Left ventricle myocardium inferior (tissue), 1 donor: ENCODE results near the gene HNRNPH3. TPM values are rescaled to one million over a fixed set of nuclear protein-coding genes. Genes with fewer than 3 reads are reported as not detected.

Source experiments
- DNase-seq: peaks from one replicate; pipeline ENCODE4 v3.0.0-alpha.2; 2020
- H3K27ac ChIP-seq: fragments of 200-600 bp; replicated peaks from 2 replicates; pipeline ENCODE4 v1.8.0; 2021
- H3K27me3 ChIP-seq: fragments of 200-600 bp; 2 replicates; pipeline ENCODE4 v1.8.0; 2021; ENCODE audit warnings: low read depth
- H3K36me3 ChIP-seq: fragments of 200-600 bp; 2 replicates; pipeline ENCODE4 v1.8.0; 2021
- H3K4me1 ChIP-seq: fragments of 200-600 bp; 2 replicates; pipeline ENCODE4 v1.8.0; 2021
- H3K4me3 ChIP-seq: fragments of 200-600 bp; 2 replicates; pipeline ENCODE4 v1.8.0; 2021; ENCODE audit warnings: mild to moderate bottlenecking, moderate library complexity
- H3K9me3 ChIP-seq: fragments of 200-600 bp; replicated peaks from 2 replicates; pipeline ENCODE4 v1.8.0; 2021
- CTCF ChIP-seq: fragments of 200-600 bp; IDR thresholded peaks from 2 replicates; pipeline ENCODE4 v1.8.0; 2021; ENCODE audit warnings: antibody characterized with exemption, mild to moderate bottlenecking, borderline replicate concordance
- intact Hi-C: fragments of 100-400 bp; cut with micrococcal nuclease; formaldehyde crosslinking; loops from one replicate; pipeline ENCODE4 v1.11.0; 2022
- total RNA-seq: library from RNA; stranded (reverse); fragmentation: NEBNext Ultra II Directional; extraction: Animal tissue kit (Norgen Biotek cat#: 25700); gene quantifications from one replicate; pipeline ENCODE4 v1.2.1, GENCODE V29; 2021
- donor health status: DM: no; HTN: yes; CAD: no; lungs with severe emphysema.

Gene HNRNPH3
- total RNA-seq, 1 donor from 2014 or later, result 138 TPM

- TF ChIP-seq CTCF, result no peak
- Histone ChIP-seq H3K4me1 (peaks cover 17% of the 10 kb centered on the region), H3K27me3 (no peaks in the 10 kb centered on the region), H3K4me3 (no peak overlapping the region), H3K36me3 (peaks cover 89% of the 10 kb centered on the region), H3K9me3 (no peaks in the 10 kb centered on the region), H3K27ac (no peak overlapping the region)
- intact Hi-C loops, result no loop called here
- no peak for DNase-seq
Observed at GRCh38 chr10:68342909-68343516, 11.1 kb downstream of the HNRNPH3 start.

GRCh38 chr10:68345621-68346020 is 13.8 kb downstream of the HNRNPH3 start:
- peaks cover 76% of the 10 kb centered on the region for H3K36me3 ChIP-seq
- no peaks in the 10 kb centered on the region for H3K27me3 ChIP-seq
- DNase-seq, result no peak
- H3K9me3 ChIP-seq, result no peaks in the 10 kb centered on the region
- H3K4me3 ChIP-seq, result no peak overlapping the region
- no peak overlapping the region for H3K27ac ChIP-seq
- no peaks in the 10 kb centered on the region for H3K4me1 ChIP-seq
- no peak for TF ChIP-seq CTCF
- intact Hi-C loops, result no loop called here

- no peak for DNase-seq
- TF ChIP-seq CTCF, result no peak
Observed at GRCh38 chr10:68346774-68347173, 14.9 kb downstream of the HNRNPH3 start.

GRCh38 chr10:68348265-68348741 is 16.4 kb downstream of the HNRNPH3 start:
- no peak for DNase-seq
- Histone ChIP-seq H3K27ac (no peak overlapping the region), H3K27me3 (no peaks in the 10 kb centered on the region), H3K36me3 (peaks cover 76% of the 10 kb centered on the region), H3K4me1 (no peaks in the 10 kb centered on the region), H3K9me3 (no peaks in the 10 kb centered on the region), H3K4me3 (no peak overlapping the region)
- peak; percentile 68 for TF ChIP-seq CTCF
- intact Hi-C loops, result no loop called here

More at GRCh38 chr10:68346774-68347173, 14.9 kb downstream of the HNRNPH3 start:
- Histone ChIP-seq H3K9me3 (no peaks in the 10 kb centered on the region), H3K4me3 (no peak overlapping the region), H3K36me3 (peaks cover 76% of the 10 kb centered on the region), H3K27me3 (no peaks in the 10 kb centered on the region), H3K27ac (no peak overlapping the region), H3K4me1 (no peaks in the 10 kb centered on the region)
- intact Hi-C loops, result no loop called here

GRCh38 chr10:68353537-68353936 is 21.7 kb downstream of the HNRNPH3 start:
- H3K4me3 ChIP-seq, result no peak overlapping the region
- H3K27ac ChIP-seq, result no peak overlapping the region
- intact Hi-C loops, result no loop called here
- no peak for DNase-seq
- no peaks in the 10 kb centered on the region for H3K4me1 ChIP-seq
- H3K9me3 ChIP-seq, result no peaks in the 10 kb centered on the region
- no peak for TF ChIP-seq CTCF
- H3K27me3 ChIP-seq, result no peaks in the 10 kb centered on the region
- H3K36me3 ChIP-seq, result peaks cover 83% of the 10 kb centered on the region
